8988T (cell line): ENCODE data around the gene LRP5.
"Not testable (repeated sequence)": the region's sequence is repeated elsewhere in the genome, so short reads cannot be mapped to it uniquely, and the experiment has no call there.

Experiments
- DNase-seq: peaks from one replicate; pipeline ENCODE4 v3.0.0; 2011

The LRP5 gene

GRCh38 chr11:68424981-68425865, 112.8 kb downstream of the LRP5 start:
- DNase-seq = no peak

GRCh38 chr11:68425866-68426380, 113.5 kb downstream of the LRP5 start:
- no peak for DNase-seq

GRCh38 chr11:68429661-68430060, 117.3 kb downstream of the LRP5 start:
- no peak for DNase-seq

GRCh38 chr11:68430384-68430783, 118.0 kb downstream of the LRP5 start:
- DNase-seq = no peak

- no peak for DNase-seq
Measured at GRCh38 chr11:68430801-68431200, 118.4 kb downstream of the LRP5 start.

GRCh38 chr11:68431984-68432645, 119.7 kb downstream of the LRP5 start:
- no peak for DNase-seq

GRCh38 chr11:68432874-68433273, 120.5 kb downstream of the LRP5 start:
- DNase-seq = no peak

- no peak for DNase-seq
Measured at GRCh38 chr11:68433541-68433940, 121.2 kb downstream of the LRP5 start.

- DNase-seq = not testable (repeated sequence)
Measured at GRCh38 chr11:68434159-68434558, 121.8 kb downstream of the LRP5 start.

GRCh38 chr11:68436162-68436888, 123.9 kb downstream of the LRP5 start:
- DNase-seq = no peak

GRCh38 chr11:68436985-68437926, 124.9 kb downstream of the LRP5 start:
- peak; percentile 99 for DNase-seq

GRCh38 chr11:68437927-68438657, 125.7 kb downstream of the LRP5 start:
- DNase-seq = no peak

- no peak for DNase-seq
Measured at GRCh38 chr11:68438658-68439259, 126.4 kb downstream of the LRP5 start.

GRCh38 chr11:68439355-68440065, 127.1 kb downstream of the LRP5 start:
- DNase-seq = no peak

GRCh38 chr11:68440224-68440623, 127.8 kb downstream of the LRP5 start:
- DNase-seq = no peak

GRCh38 chr11:68441466-68442230, 129.3 kb downstream of the LRP5 start:
- no peak for DNase-seq

- no peak for DNase-seq
Measured at GRCh38 chr11:68442433-68442832, 130.0 kb downstream of the LRP5 start.

- no peak for DNase-seq
Measured at GRCh38 chr11:68444566-68444965, 132.2 kb downstream of the LRP5 start.

GRCh38 chr11:68445531-68446035, 133.2 kb downstream of the LRP5 start:
- no peak for DNase-seq
